PFSK-1 (cell line): ENCODE data around the gene TMPRSS11E.

Experiments
- FOXP2 ChIP-seq: optimal IDR thresholded peaks from 2 replicates; pipeline ENCODE3; 2011; ENCODE audit warnings: borderline replicate concordance, control low read depth, inconsistent platforms; ENCODE audit not compliant: insufficient read depth; ENCODE audit errors: extremely low read length, extremely low read depth
- POLR2AphosphoS5 ChIP-seq: IDR thresholded peaks from 2 replicates; pipeline ENCODE4 v1.6.1; 2012; ENCODE audit warnings: low read depth, mild to moderate bottlenecking, control low read depth, low read length, moderate library complexity
- SIN3A ChIP-seq: IDR thresholded peaks from 2 replicates; pipeline ENCODE4 v1.6.1; 2012; ENCODE audit warnings: mild to moderate bottlenecking, low read length, moderate library complexity, borderline replicate concordance; ENCODE audit not compliant: insufficient read depth
- TAF1 ChIP-seq: IDR thresholded peaks from 2 replicates; pipeline ENCODE4 v1.6.1; 2012; ENCODE audit warnings: low read length, control low read depth, borderline replicate concordance; ENCODE audit not compliant: insufficient read depth
- TF ChIP-seq, protein P1 (sequence below), 2 experiments: IDR thresholded peaks; 2 replicates each; pipeline versions ENCODE4 v1.6.1 to v1.8.0; 2011 to 2012; ENCODE audit warnings: low read depth in 2 of 2, low read length in 2 of 2, control low read depth in 1 of 2, inconsistent platforms in 1 of 2, mild to moderate bottlenecking in 1 of 2, moderate library complexity in 1 of 2; ENCODE audit not compliant: insufficient read depth in 1 of 2

Gene TMPRSS11E

DNA sequence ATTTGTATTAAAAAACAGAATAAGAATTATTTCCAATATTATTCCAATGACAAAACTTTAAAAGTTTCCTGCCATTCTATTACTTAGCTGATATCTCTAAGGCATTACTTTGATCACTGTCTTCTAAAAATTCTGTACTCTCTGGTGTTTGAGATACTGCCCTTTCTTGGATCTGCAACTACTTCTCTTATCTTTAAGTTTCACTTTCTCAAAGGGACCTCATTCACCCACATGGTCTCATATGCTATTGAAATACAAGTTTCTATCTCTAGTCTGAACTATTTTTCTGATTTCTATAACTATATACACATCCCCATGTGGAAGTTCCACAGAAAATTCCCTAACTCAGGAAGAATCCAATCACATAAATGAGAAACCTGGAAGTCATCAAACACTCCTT is 22.2 kb downstream of the TMPRSS11E start:
- no peak for TF ChIP-seq TAF1
- no peak for TF ChIP-seq FOXP2
- TF ChIP-seq SIN3A, result no peak
- TF ChIP-seq, protein P1, sequence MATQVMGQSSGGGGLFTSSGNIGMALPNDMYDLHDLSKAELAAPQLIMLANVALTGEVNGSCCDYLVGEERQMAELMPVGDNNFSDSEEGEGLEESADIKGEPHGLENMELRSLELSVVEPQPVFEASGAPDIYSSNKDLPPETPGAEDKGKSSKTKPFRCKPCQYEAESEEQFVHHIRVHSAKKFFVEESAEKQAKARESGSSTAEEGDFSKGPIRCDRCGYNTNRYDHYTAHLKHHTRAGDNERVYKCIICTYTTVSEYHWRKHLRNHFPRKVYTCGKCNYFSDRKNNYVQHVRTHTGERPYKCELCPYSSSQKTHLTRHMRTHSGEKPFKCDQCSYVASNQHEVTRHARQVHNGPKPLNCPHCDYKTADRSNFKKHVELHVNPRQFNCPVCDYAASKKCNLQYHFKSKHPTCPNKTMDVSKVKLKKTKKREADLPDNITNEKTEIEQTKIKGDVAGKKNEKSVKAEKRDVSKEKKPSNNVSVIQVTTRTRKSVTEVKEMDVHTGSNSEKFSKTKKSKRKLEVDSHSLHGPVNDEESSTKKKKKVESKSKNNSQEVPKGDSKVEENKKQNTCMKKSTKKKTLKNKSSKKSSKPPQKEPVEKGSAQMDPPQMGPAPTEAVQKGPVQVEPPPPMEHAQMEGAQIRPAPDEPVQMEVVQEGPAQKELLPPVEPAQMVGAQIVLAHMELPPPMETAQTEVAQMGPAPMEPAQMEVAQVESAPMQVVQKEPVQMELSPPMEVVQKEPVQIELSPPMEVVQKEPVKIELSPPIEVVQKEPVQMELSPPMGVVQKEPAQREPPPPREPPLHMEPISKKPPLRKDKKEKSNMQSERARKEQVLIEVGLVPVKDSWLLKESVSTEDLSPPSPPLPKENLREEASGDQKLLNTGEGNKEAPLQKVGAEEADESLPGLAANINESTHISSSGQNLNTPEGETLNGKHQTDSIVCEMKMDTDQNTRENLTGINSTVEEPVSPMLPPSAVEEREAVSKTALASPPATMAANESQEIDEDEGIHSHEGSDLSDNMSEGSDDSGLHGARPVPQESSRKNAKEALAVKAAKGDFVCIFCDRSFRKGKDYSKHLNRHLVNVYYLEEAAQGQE (IDR thresholded peaks at IDR 0.05; ENCODE audit: insufficient read depth in 1 of 2, low read depth in 2 of 2, low read length in 2 of 2), result no peak
- TF ChIP-seq POLR2AphosphoS5, result no peak

DNA sequence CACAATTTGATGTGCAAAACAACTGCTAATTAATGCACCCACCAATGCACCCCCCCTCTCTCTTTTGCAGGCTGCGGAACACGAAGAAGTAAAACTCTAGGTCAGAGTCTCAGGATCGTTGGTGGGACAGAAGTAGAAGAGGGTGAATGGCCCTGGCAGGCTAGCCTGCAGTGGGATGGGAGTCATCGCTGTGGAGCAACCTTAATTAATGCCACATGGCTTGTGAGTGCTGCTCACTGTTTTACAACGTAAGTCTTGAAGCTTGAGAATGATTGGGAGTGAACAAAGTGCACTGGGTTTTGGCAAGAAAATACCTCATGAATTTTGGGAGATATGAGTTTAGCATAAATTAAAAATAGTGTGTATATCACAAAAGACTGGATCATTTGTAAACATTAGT is 28.9 kb downstream of the TMPRSS11E start:
- TF ChIP-seq TAF1 (no peak), POLR2AphosphoS5 (no peak), SIN3A (no peak), FOXP2 (no peak)
- TF ChIP-seq, protein P1 (IDR thresholded peaks at IDR 0.05; ENCODE audit: insufficient read depth in 1 of 2, low read depth in 2 of 2, low read length in 2 of 2), result no peak

DNA sequence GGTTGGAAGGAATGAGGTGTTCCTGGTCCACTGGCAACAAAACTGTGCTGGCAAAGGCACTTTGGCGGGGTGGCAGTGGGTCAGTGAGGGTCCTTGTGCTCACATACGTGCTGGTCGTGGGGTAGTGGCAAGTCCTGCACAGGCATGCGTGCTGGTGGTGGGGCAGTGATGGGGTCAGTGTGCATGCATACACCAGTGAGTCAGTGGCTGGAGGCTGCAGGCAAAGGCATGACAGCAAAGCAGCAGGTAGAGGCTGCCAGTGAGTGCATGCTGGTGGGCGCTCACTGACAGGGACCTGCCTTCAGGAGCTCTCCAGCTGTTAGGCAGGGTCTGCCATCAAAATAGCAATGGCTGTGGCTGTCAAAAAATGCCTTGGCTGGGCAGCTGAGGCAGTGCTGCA is 42.1 kb downstream of the TMPRSS11E start:
- TF ChIP-seq FOXP2 (no peak), POLR2AphosphoS5 (no peak), SIN3A (no peak), TAF1 (no peak)
- TF ChIP-seq, protein P1 (IDR thresholded peaks at IDR 0.05; ENCODE audit: insufficient read depth in 1 of 2, low read depth in 2 of 2, low read length in 2 of 2), result no peak

DNA sequence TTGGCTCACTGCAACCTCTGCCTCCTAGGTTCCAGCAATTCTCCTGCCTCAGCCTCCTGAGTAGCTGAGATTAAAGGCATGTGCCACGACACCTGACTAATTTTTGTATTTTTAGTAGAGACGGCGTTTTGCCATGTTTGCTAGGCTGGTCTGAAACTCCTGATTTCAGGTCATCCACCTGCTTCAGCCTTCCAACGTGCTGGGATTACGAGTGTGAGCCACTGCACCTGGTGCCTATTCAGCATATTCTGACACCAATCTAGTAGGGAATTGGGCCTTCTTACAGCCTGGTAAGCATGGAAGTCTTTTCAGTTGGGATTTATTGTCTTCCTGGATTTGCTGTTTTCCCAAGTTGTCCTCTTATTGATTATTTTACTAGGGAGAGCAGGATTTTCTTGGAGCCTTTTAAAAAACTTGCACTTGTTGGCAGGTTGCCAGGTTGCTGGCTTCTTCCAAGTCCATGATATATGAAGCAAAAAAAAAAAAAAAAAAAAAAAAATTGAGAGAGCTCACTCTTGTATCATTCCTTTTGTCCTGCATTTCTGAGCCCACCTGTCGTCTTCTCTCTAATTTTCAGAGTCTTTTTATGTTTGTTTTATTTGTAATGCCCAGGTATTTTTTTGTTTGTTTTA is 43.7 kb downstream of the TMPRSS11E start:
- TF ChIP-seq TAF1 (no peak), POLR2AphosphoS5 (no peak), SIN3A (no peak), FOXP2 (no peak)
- TF ChIP-seq, protein P1 (IDR thresholded peaks at IDR 0.05; ENCODE audit: insufficient read depth in 1 of 2, low read depth in 2 of 2, low read length in 2 of 2), result no peak
